HEK293 (cell line): ENCODE measurements around the gene NR2F2.

Experiments used
- CTCF ChIA-PET: fragments of 350-600 bp; formaldehyde crosslinking; extraction: SDS; loops from one replicate; lab custom pipeline; 2021; ENCODE audit warnings: antibody characterized with exemption; lab: Yijun Ruan, JAX
- POLR2A ChIA-PET: fragments of 300-600 bp; formaldehyde crosslinking; extraction: SDS; loops from one replicate; lab custom pipeline; 2020; ENCODE audit warnings: antibody characterized with exemption, inconsistent platforms; lab: Yijun Ruan, JAX
- H3K27ac ChIP-seq: fragments of 200-500 bp; sonication (Bioruptor generic); 2 replicates; pipeline ENCODE4 v1.5.1; 2014; ENCODE audit warnings: low read depth, low read length, control low read depth, inconsistent platforms; ENCODE audit errors: extremely low read depth
- H3K36me3 ChIP-seq, 2 experiments: fragments of 200-500 bp in 1 of 2; sonication (Bioruptor generic) in 1 of 2; 1 replicate in 1 of 2; 2 replicates in 1 of 2; pipeline ENCODE4 v1.5.1; 2014 to 2017; ENCODE audit warnings: inconsistent platforms in 2 of 2, low read length in 2 of 2; ENCODE audit not compliant: control insufficient read depth in 2 of 2, insufficient read depth in 1 of 2
- H3K4me1 ChIP-seq: fragments of 200-500 bp; sonication (Bioruptor generic); 2 replicates; pipeline ENCODE4 v1.5.1; 2014; ENCODE audit warnings: mild to moderate bottlenecking, low read length, inconsistent platforms; ENCODE audit not compliant: control insufficient read depth, insufficient read depth
- H3K4me3 ChIP-seq: 2 replicates; pipeline ENCODE4 v1.5.1; 2011; ENCODE audit warnings: low read depth, mild to moderate bottlenecking, control low read depth, low read length, moderate library complexity
- H3K9me3 ChIP-seq: fragments of 200-500 bp; sonication (Bioruptor generic); 2 replicates; pipeline ENCODE4 v1.5.1; 2014; ENCODE audit warnings: low read depth, low read length, inconsistent platforms; ENCODE audit not compliant: control insufficient read depth, insufficient read depth
- FEZF1 ChIP-seq: fragments of 450-650 bp; formaldehyde crosslinking; IDR thresholded peaks from 2 replicates; pipeline ENCODE4 v1.5.1; 2016; ENCODE audit warnings: missing biosample characterization, missing genetic modification characterization
- GLIS1 ChIP-seq: fragments of 450-650 bp; formaldehyde crosslinking; IDR thresholded peaks from 2 replicates; pipeline ENCODE4 v1.5.1; 2016; ENCODE audit warnings: missing biosample characterization, missing genetic modification characterization
- GLIS2 ChIP-seq: fragments of 450-650 bp; formaldehyde crosslinking; IDR thresholded peaks from 2 replicates; pipeline ENCODE4 v1.5.1; 2016; ENCODE audit warnings: missing biosample characterization, missing genetic modification characterization
- OSR2 ChIP-seq: fragments of 450-650 bp; formaldehyde crosslinking; IDR thresholded peaks from 2 replicates; pipeline ENCODE4 v1.5.1; 2016; ENCODE audit warnings: missing biosample characterization, missing genetic modification characterization
- PATZ1 ChIP-seq: fragments of 450-650 bp; formaldehyde crosslinking; IDR thresholded peaks from 2 replicates; pipeline ENCODE4 v1.5.1; 2016; ENCODE audit warnings: missing biosample characterization, missing genetic modification characterization
- PRDM2 ChIP-seq: fragments of 450-650 bp; formaldehyde crosslinking; IDR thresholded peaks from 2 replicates; pipeline ENCODE4 v1.5.1; 2016; ENCODE audit warnings: missing biosample characterization, missing genetic modification characterization, borderline replicate concordance
- PRDM4 ChIP-seq: fragments of 450-650 bp; formaldehyde crosslinking; IDR thresholded peaks from 2 replicates; pipeline ENCODE4 v1.5.1; 2017; ENCODE audit warnings: missing biosample characterization, missing genetic modification characterization
- WT1 ChIP-seq: fragments of 450-650 bp; formaldehyde crosslinking; IDR thresholded peaks from 2 replicates; pipeline ENCODE4 v1.5.1; 2016; ENCODE audit warnings: missing biosample characterization, missing genetic modification characterization
- ZBTB1 ChIP-seq: fragments of 450-650 bp; formaldehyde crosslinking; IDR thresholded peaks from 2 replicates; pipeline ENCODE4 v1.5.1; 2016; ENCODE audit warnings: missing biosample characterization, missing genetic modification characterization
- ZBTB20 ChIP-seq: fragments of 450-650 bp; formaldehyde crosslinking; IDR thresholded peaks from 2 replicates; pipeline ENCODE4 v1.5.1; 2016; ENCODE audit warnings: missing biosample characterization, missing genetic modification characterization
- ZFP69B ChIP-seq: fragments of 450-650 bp; formaldehyde crosslinking; IDR thresholded peaks from 2 replicates; pipeline ENCODE4 v1.5.1; 2016; ENCODE audit warnings: missing biosample characterization, missing genetic modification characterization
- ZNF140 ChIP-seq: fragments of 450-650 bp; formaldehyde crosslinking; IDR thresholded peaks from 2 replicates; pipeline ENCODE4 v1.5.1; 2016; ENCODE audit warnings: missing biosample characterization, missing genetic modification characterization
- ZNF335 ChIP-seq: fragments of 450-650 bp; formaldehyde crosslinking; conservative IDR thresholded peaks from 2 replicates; pipeline ENCODE4 v1.5.1; 2016; ENCODE audit warnings: missing biosample characterization, missing genetic modification characterization
- ZNF366 ChIP-seq: fragments of 450-650 bp; formaldehyde crosslinking; conservative IDR thresholded peaks from 2 replicates; pipeline ENCODE4 v1.5.1; 2016; ENCODE audit warnings: missing biosample characterization, missing genetic modification characterization
- ZNF398 ChIP-seq: fragments of 450-650 bp; formaldehyde crosslinking; IDR thresholded peaks from 2 replicates; pipeline ENCODE4 v1.5.1; 2017; ENCODE audit warnings: missing biosample characterization, missing genetic modification characterization
- ZNF48 ChIP-seq: fragments of 450-650 bp; formaldehyde crosslinking; IDR thresholded peaks from 2 replicates; pipeline ENCODE4 v1.5.1; 2016; ENCODE audit warnings: missing biosample characterization, missing genetic modification characterization
- ZNF501 ChIP-seq: fragments of 450-650 bp; formaldehyde crosslinking; IDR thresholded peaks from 2 replicates; pipeline ENCODE4 v1.5.1; 2016; ENCODE audit warnings: missing biosample characterization, missing genetic modification characterization
- ZNF692 ChIP-seq: fragments of 450-650 bp; formaldehyde crosslinking; IDR thresholded peaks from 2 replicates; pipeline ENCODE4 v1.5.1; 2016; ENCODE audit warnings: missing biosample characterization, missing genetic modification characterization
- ZXDB ChIP-seq: fragments of 450-650 bp; formaldehyde crosslinking; IDR thresholded peaks from 2 replicates; pipeline ENCODE4 v1.5.1; 2016; ENCODE audit warnings: missing biosample characterization, missing genetic modification characterization

Gene NR2F2

GRCh38 chr15:96338766-96339618, 8.5 kb downstream of the NR2F2 start (continued):
- TF ChIP-seq ZNF398 (tag by site-specific recombination): peak; percentile 41; the same call in 1 of the 2 replicates
- TF ChIP-seq ZNF692 (tag by site-specific recombination): peak; percentile 53; the same call in 1 of the 2 replicates
- TF ChIP-seq ZNF501 (tag by site-specific recombination): 0 out of 2 replicates have a peak, but pooled peaks have one; percentile 32
- no peak for TF ChIP-seq ZBTB20 (tag by site-specific recombination)
- 0 out of 2 replicates have a peak, but pooled peaks have one; percentile 19 for TF ChIP-seq ZFP69B
- peak; percentile 49; the same call in 1 of the 2 replicates for TF ChIP-seq GLIS2
- 0 out of 2 replicates have a peak, but pooled peaks have one; percentile 25 for TF ChIP-seq WT1 (tag by site-specific recombination)
- TF ChIP-seq ZNF335 (tag by site-specific recombination): peak; percentile 86
- TF ChIP-seq FEZF1 (tag by site-specific recombination): peak; percentile 53; the same call in 1 of the 2 replicates
- peak; percentile 72 for TF ChIP-seq OSR2 (tag by site-specific recombination)
- peak; percentile 67 for TF ChIP-seq PATZ1 (tag by site-specific recombination)
- no peak for TF ChIP-seq ZNF140 (tag by site-specific recombination)
- peak; percentile 37; the same call in 1 of the 2 replicates for TF ChIP-seq GLIS1 (tag by site-specific recombination)
- TF ChIP-seq ZBTB1 (tag by site-specific recombination): no peak
- TF ChIP-seq PRDM4 (tag by site-specific recombination): no peak

- Histone ChIP-seq H3K4me1 (peaks cover 32% of the 10 kb centered on the region), H3K4me3 (peak overlapping the region; percentile 66), H3K9me3 (no peaks in the 10 kb centered on the region), H3K27ac (peak overlapping the region; percentile 96), H3K36me3 (peaks cover 10 to 39% of the 10 kb centered on the region in 2 experiments)
- ChIA-PET CTCF (interaction anchor here (0.6 to 1.6 kb wide), 7 partner anchors 17 to 1415 kb away, joined by 3 to 6 read pairs (median 4); no protein-coding TSS in a partner anchor), POLR2A (interaction anchor here (0.6 to 3.3 kb wide), 8 partner anchors 9 to 471 kb away, joined by 3 to 42 read pairs (median 6); partner anchors contain the start of gene NR2F2)
- TF ChIP-seq ZNF48 (tag by site-specific recombination): no peak
- TF ChIP-seq PRDM2 (tag by site-specific recombination): no peak
- TF ChIP-seq ZXDB: no peak
- peak; percentile 46 for TF ChIP-seq ZNF366 (tag by site-specific recombination)
Measured at GRCh38 chr15:96339619-96340347, 9.3 kb downstream of the NR2F2 start.
